GM12875 (cell line): ENCODE data around the gene THEM4.

Experiments used
- H3K4me3 ChIP-seq: one replicate; pipeline ENCODE4 v1.5.1; 2011; ENCODE audit warnings: low read depth, low read length, control low read depth
- TF ChIP-seq, protein P1 (sequence below): IDR thresholded peaks from 2 replicates; pipeline ENCODE4 v1.5.1; 2011; ENCODE audit warnings: low read depth, mild to moderate bottlenecking, control low read depth, inconsistent platforms, low read length, moderate library complexity, borderline replicate concordance; ENCODE audit not compliant: insufficient read depth

Gene THEM4

DNA sequence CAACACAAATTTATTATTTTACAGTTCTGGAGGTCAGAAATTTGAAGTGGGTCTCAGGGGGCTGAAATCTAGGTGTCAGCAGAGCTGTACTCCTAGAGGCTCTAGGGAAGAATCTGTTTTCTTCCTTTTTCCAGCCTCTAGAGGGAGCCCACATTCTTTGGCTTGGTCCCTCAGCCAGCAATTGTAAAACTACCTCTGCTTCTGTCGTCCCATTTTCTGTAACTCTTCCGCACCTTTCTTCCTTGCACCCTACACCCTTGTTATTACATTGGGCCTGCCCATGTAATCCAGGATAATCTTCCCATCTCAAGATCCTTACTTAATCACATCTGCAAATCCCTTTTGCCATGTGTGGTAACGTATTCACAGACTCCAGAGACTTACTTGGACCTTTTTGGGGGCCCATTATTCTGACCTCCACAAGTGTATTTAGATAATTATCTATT, 24.8 kb upstream of the THEM4 start:
- no peak overlapping the region for H3K4me3 ChIP-seq
- TF ChIP-seq, protein P1, sequence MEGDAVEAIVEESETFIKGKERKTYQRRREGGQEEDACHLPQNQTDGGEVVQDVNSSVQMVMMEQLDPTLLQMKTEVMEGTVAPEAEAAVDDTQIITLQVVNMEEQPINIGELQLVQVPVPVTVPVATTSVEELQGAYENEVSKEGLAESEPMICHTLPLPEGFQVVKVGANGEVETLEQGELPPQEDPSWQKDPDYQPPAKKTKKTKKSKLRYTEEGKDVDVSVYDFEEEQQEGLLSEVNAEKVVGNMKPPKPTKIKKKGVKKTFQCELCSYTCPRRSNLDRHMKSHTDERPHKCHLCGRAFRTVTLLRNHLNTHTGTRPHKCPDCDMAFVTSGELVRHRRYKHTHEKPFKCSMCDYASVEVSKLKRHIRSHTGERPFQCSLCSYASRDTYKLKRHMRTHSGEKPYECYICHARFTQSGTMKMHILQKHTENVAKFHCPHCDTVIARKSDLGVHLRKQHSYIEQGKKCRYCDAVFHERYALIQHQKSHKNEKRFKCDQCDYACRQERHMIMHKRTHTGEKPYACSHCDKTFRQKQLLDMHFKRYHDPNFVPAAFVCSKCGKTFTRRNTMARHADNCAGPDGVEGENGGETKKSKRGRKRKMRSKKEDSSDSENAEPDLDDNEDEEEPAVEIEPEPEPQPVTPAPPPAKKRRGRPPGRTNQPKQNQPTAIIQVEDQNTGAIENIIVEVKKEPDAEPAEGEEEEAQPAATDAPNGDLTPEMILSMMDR: peak; percentile 81

DNA sequence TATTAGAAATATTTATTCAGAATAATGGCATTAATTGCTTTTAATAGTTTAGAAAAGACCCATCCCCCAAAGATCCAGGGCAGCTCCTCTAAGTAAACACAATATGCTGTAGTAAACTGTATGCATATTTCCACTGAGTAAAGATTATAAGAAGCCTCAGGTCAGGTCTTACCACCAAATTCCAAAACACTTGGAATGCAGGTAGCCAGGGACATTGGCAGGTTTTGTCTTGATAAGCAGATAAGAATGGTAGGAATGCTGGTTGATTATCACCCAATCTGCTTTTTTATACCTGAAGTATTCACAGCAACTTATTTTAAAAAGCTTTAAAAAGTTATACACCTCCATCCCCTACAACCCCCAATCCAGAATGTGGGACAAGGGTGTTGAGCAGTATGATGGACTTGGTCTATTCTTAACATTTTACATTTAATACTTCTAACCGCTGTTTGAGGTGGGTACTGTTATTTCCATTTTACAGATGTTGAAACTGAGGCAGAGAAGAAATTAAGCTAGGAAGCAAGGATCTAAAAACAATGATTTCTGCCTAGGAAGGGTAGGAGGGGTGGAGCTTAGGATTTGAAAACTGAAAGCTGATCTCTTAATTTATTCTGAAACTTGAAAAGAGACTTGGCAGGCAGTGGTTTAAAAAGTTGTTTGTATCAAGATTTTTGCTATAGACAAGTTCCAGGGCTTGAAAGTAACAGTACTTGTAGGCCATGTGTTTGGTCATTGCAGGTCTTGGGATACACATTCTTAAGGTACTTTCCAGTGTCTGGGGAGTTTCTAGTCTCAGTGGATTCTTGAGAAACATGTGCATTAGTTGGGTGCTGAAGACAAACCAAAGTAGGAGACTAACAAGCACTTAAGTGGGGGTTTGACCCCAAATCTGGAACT, 15.6 kb upstream of the THEM4 start:
- TF ChIP-seq, protein P1: no peak
- H3K4me3 ChIP-seq: no peak overlapping the region

DNA sequence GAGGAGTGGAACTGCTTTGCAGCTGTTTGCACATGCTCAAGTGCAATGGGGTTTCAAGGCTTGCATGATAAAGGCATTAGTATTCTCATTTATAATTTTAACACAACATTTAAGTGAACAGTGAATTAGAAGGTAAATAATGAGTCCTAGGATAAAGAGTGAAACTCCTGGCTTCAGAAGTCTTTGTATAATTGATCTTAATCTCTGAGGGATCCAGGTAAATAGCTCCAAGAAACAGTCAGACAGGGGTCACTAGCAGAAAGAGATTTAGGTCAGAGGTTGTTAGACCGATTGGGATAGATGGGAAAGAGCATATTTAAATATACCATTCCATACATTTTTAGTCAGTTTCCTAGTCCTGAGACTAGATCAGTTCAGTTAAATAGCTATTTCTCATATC, 14.1 kb upstream of the THEM4 start:
- no peak overlapping the region for H3K4me3 ChIP-seq
- TF ChIP-seq, protein P1: no peak

DNA sequence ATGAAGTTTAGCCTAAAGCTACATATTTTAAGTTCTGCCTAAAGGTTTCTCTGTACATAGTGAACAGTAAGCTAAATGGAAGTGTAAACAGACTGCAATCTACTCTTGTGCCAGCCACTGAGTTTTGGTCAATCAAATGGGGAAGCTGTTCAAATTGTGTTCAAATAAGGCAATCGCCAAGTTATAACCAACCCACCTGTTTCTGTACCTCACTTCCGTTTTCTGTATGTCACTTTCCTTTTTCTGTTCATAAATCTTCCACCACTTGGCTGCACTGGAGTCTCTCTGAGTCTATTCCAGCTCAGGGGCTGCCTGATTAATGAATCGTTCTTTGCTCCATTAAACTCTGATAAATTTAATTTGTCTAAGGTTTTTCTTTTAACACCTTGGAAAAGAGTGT, 10.8 kb upstream of the THEM4 start:
- H3K4me3 ChIP-seq: no peak overlapping the region
- TF ChIP-seq, protein P1: no peak

DNA sequence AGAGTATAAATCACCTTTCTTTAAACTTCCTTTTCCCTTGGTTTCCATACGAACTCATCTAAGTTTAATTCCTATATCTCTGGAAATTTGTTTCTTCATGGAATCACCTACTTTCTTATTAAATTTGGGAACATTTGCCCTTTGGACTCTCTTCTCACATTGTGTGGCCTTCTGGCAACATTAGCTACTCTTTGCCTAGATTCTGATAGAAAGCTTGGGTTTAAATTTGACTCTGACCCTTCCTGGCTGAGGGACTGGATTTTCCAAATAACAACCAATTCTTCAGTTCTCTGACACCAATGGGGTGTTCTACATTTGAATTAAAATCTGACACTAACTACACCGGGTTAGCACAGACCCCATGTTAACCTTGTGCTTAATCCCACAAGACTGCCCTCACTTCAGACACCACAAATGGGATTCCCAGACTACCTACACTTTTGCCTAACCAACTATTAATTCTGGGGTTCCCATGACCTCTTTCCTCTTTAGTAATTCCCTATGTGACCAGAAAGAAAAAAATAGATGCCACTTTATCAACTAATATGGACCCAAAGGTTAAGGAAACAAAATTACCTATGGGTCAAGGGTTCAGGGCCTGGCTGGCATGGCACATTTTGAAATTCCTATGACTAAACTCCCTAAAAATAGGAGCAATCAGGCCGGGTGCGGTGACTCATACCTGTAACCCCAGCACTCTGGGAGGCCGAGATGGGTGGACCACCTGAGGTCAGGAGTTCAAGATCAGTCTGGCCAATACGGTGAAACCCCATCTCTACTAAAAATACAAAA, 9.7 kb upstream of the THEM4 start:
- H3K4me3 ChIP-seq: no peak overlapping the region
- TF ChIP-seq, protein P1: no peak

DNA sequence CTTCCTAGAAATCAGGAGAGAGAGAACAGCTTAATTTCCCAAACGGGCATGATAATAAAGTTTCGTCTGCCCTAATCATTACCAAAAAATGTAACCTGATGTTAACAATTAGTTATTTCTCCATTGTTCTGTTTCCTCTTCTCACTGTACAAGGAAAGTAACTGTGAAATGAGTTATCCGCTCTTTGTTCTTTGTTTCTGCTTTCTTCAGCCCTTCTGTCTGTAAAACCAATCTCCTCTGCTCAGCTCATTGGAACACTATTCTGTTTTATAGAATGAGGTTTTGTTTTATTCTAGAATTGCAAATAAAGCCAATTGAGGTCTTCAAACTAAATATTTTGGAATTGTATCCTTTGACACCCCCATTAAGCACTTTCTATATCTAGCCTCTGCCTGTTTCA, 8.8 kb upstream of the THEM4 start:
- H3K4me3 ChIP-seq: no peak overlapping the region
- TF ChIP-seq, protein P1: no peak
